H1 (cell line): ENCODE results near the gene TAAR1. TPM values are rescaled to one million over a fixed set of nuclear protein-coding genes. Genes with fewer than 3 reads are reported as not detected.

ENCODE experiments used
- CTCF ChIA-PET: fragments of 300-600 bp; sonication (Branson Sonifier 250); formaldehyde crosslinking; loops from one replicate; lab custom pipeline; 2021; ENCODE audit not compliant: partially characterized antibody; lab: Charles Lee
- POLR2A ChIA-PET: fragments of 300-600 bp; sonication (Branson Sonifier 250); formaldehyde crosslinking; loops from one replicate; lab custom pipeline; 2021; ENCODE audit warnings: inconsistent platforms; ENCODE audit not compliant: partially characterized antibody; lab: Charles Lee
- DNase-seq, 2 experiments: peaks; one replicate each; pipeline versions ENCODE4 v3.0.0 to v3.0.0-alpha.2; 2010 to 2022; ENCODE audit warnings: low spot score in 2 of 2, low read depth in 1 of 2, mixed read lengths in 1 of 2
- FAIRE-seq: peaks from 2 replicates; lab custom pipeline; 2011; peaks lifted over from hg19 to GRCh38; lab: Jason Lieb, UNC
- H2AFZ ChIP-seq: 2 replicates; pipeline ENCODE4 v1.8.1; 2012; ENCODE audit warnings: low read length, inconsistent platforms
- H2AK5ac ChIP-seq: 2 replicates; pipeline ENCODE4 v1.6.1; 2013; ENCODE audit warnings: low read depth, low read length
- H2BK120ac ChIP-seq: replicated peaks from 2 replicates; pipeline ENCODE3; 2013; ENCODE audit warnings: low read depth, low read length, inconsistent platforms
- H2BK12ac ChIP-seq: 2 replicates; pipeline ENCODE4 v1.6.1; 2013; ENCODE audit warnings: low read depth, low read length
- H2BK15ac ChIP-seq: 2 replicates; pipeline ENCODE4 v1.6.1; 2013; ENCODE audit warnings: low read length
- H2BK20ac ChIP-seq: 2 replicates; pipeline ENCODE4 v1.6.1; 2013; ENCODE audit warnings: low read length
- H2BK5ac ChIP-seq: 2 replicates; pipeline ENCODE4 v1.6.1; 2013; ENCODE audit warnings: low read depth, low read length
- H3K14ac ChIP-seq: 2 replicates; pipeline ENCODE4 v1.6.1; 2013; ENCODE audit warnings: inconsistent platforms; ENCODE audit not compliant: insufficient read length
- H3K18ac ChIP-seq: 2 replicates; pipeline ENCODE4 v1.6.1; 2013; ENCODE audit warnings: low read length; ENCODE audit errors: extremely low read depth
- H3K23ac ChIP-seq: 2 replicates; pipeline ENCODE4 v1.6.1; 2013; ENCODE audit warnings: inconsistent platforms; ENCODE audit not compliant: insufficient read length
- H3K23me2 ChIP-seq: 2 replicates; pipeline ENCODE4 v1.6.1; 2013; ENCODE audit warnings: low read depth, low read length
- H3K27ac ChIP-seq: 2 replicates; pipeline ENCODE4 v1.6.1; 2011; ENCODE audit warnings: low read depth, low read length, inconsistent platforms
- H3K27me3 ChIP-seq, 4 experiments: replicated peaks in 1 of 4; 1 replicate in 1 of 4; 2 replicates in 3 of 4; pipeline versions ENCODE4 v1.6.1 to v1.8.1; 2011 to 2013; ENCODE audit warnings: low read length in 3 of 4, mild to moderate bottlenecking in 3 of 4, inconsistent platforms in 2 of 4, mixed read lengths in 2 of 4, moderate library complexity in 1 of 4; ENCODE audit not compliant: control insufficient read depth in 3 of 4, insufficient read depth in 3 of 4; ENCODE audit errors: extremely low read depth in 1 of 4
- H3K36me3 ChIP-seq, 4 experiments: 2 replicates each; pipeline versions ENCODE4 v1.6.1 to v1.8.1; 2011 to 2013; ENCODE audit warnings: mild to moderate bottlenecking in 4 of 4, low read length in 3 of 4, moderate library complexity in 2 of 4, control low read depth in 1 of 4, inconsistent platforms in 1 of 4; ENCODE audit not compliant: insufficient read depth in 4 of 4, control insufficient read depth in 2 of 4
- H3K4ac ChIP-seq: replicated peaks from 2 replicates; pipeline ENCODE3; 2013; ENCODE audit warnings: low read length, low read depth, mixed read lengths, inconsistent platforms; ENCODE audit not compliant: insufficient read length
- H3K4me1 ChIP-seq, 4 experiments: replicated peaks in 1 of 4; 1 replicate in 1 of 4; 2 replicates in 3 of 4; pipeline versions ENCODE4 v1.6.1 to v1.8.1; 2011 to 2013; ENCODE audit warnings: low read length in 3 of 4, inconsistent platforms in 2 of 4, mixed read lengths in 1 of 4; ENCODE audit not compliant: insufficient read depth in 4 of 4, control insufficient read depth in 3 of 4
- H3K4me2 ChIP-seq, 2 experiments: 2 replicates each; pipeline versions ENCODE4 v1.6.1 to v1.8.1; 2011 to 2013; ENCODE audit warnings: low read depth in 2 of 2, low read length in 2 of 2, control low read depth in 1 of 2, inconsistent platforms in 1 of 2, mild to moderate bottlenecking in 1 of 2; ENCODE audit not compliant: insufficient read depth in 1 of 2
- H3K4me3 ChIP-seq, 4 experiments: fragments of 200-600, 300-600 bp in 1 of 4; sonication (generic), shearing (Covaris generic), sonication (Bioruptor Twin) in 1 of 4; 2 replicates each; pipeline versions ENCODE4 v1.5.1 to v1.8.1; 2011 to 2016; ENCODE audit warnings: low read length in 4 of 4, low read depth in 3 of 4, control low read depth in 2 of 4, inconsistent platforms in 2 of 4, mild to moderate bottlenecking in 2 of 4, mixed read lengths in 1 of 4, moderate library complexity in 1 of 4; ENCODE audit not compliant: insufficient read depth in 2 of 4; ENCODE audit errors: extremely low read depth in 1 of 4
- H3K56ac ChIP-seq: replicated peaks from 2 replicates; pipeline ENCODE3; 2013; ENCODE audit warnings: low read depth, mild to moderate bottlenecking, mixed read lengths, low read length, inconsistent platforms; ENCODE audit not compliant: insufficient read length
- H3K79me1 ChIP-seq: 2 replicates; pipeline ENCODE4 v1.6.1; 2013; ENCODE audit warnings: low read depth, low read length, control low read depth
- H3K79me2 ChIP-seq, 2 experiments: 2 replicates each; pipeline versions ENCODE4 v1.6.1 to v1.8.1; 2012 to 2013; ENCODE audit warnings: low read length in 2 of 2, mild to moderate bottlenecking in 2 of 2, inconsistent platforms in 1 of 2; ENCODE audit not compliant: insufficient read depth in 2 of 2, control insufficient read depth in 1 of 2
- H3K9ac ChIP-seq, 4 experiments: replicated peaks in 1 of 4; 1 replicate in 1 of 4; 2 replicates in 3 of 4; pipeline versions ENCODE4 v1.6.1 to v1.8.1; 2011 to 2013; ENCODE audit warnings: low read depth in 3 of 4, low read length in 3 of 4, control low read depth in 2 of 4, mild to moderate bottlenecking in 2 of 4, moderate library complexity in 2 of 4, inconsistent platforms in 1 of 4; ENCODE audit errors: extremely low read depth in 1 of 4
- H3K9me3 ChIP-seq, 2 experiments: 2 replicates each; pipeline versions ENCODE4 v1.6.1 to v1.8.1; 2012 to 2013; ENCODE audit warnings: mild to moderate bottlenecking in 2 of 2, moderate library complexity in 2 of 2, control low read depth in 1 of 2, inconsistent platforms in 1 of 2, low read depth in 1 of 2, low read length in 1 of 2, mixed read lengths in 1 of 2; ENCODE audit not compliant: insufficient read depth in 2 of 2
- H4K20me1 ChIP-seq, 2 experiments: replicated peaks in 1 of 2; 2 replicates each; pipeline versions ENCODE3 to v1.8.1; 2011 to 2013; ENCODE audit warnings: inconsistent platforms in 2 of 2, low read length in 2 of 2, mild to moderate bottlenecking in 1 of 2; ENCODE audit not compliant: insufficient read depth in 2 of 2, control insufficient read depth in 1 of 2
- H4K5ac ChIP-seq: 2 replicates; pipeline ENCODE4 v1.6.1; 2013; ENCODE audit warnings: low read length, low read depth, mixed read lengths, inconsistent platforms; ENCODE audit not compliant: insufficient read length
- H4K8ac ChIP-seq: 2 replicates; pipeline ENCODE4 v1.8.0; 2013; ENCODE audit warnings: mild to moderate bottlenecking, moderate library complexity, low read length, inconsistent platforms; ENCODE audit not compliant: insufficient read depth; ENCODE audit errors: extremely low read depth
- H4K91ac ChIP-seq: replicated peaks from 2 replicates; pipeline ENCODE3; 2013; ENCODE audit warnings: low read length, mixed read lengths, inconsistent platforms; ENCODE audit not compliant: insufficient read length
- CHD1 ChIP-seq: IDR thresholded peaks from 2 replicates; pipeline ENCODE4 v1.6.1; 2012; ENCODE audit warnings: low read depth, low read length, improper control_type of control experiment
- EZH2 ChIP-seq: fragments of 200-600 bp; sonication (generic); IDR thresholded peaks from 2 replicates; pipeline ENCODE4 v1.7.1; 2012; ENCODE audit warnings: low read depth, mild to moderate bottlenecking, moderate library complexity, low read length, inconsistent platforms; ENCODE audit not compliant: severe bottlenecking
- RXRA ChIP-seq: IDR thresholded peaks from 2 replicates; pipeline ENCODE4 v1.6.1; 2011; ENCODE audit warnings: low read depth, mild to moderate bottlenecking, low read length, moderate library complexity; ENCODE audit not compliant: insufficient read depth
- TAF1 ChIP-seq: IDR thresholded peaks from 2 replicates; pipeline ENCODE4 v1.6.1; 2011; ENCODE audit warnings: mild to moderate bottlenecking, low read depth, low read length
- TBP ChIP-seq: IDR thresholded peaks from 2 replicates; pipeline ENCODE4 v1.6.1; 2011; ENCODE audit warnings: low read depth, low read length, improper control_type of control experiment
- WGBS, 2 experiments: shearing (Covaris generic) in 1 of 2; methylation state at CpG; one replicate each; pipeline versions ENCODE4 v1.1.6 to v1.1.7; 2013 to 2015; ENCODE audit warnings: low lambda C conversion rate in 2 of 2, mixed read lengths in 2 of 2, inconsistent platforms in 1 of 2, low coverage in 1 of 2, missing lambda C conversion rate in 1 of 2; ENCODE audit not compliant: insufficient replicate concordance in 2 of 2, insufficient coverage in 1 of 2, insufficient read length in 1 of 2; ENCODE audit errors: extremely low coverage in 1 of 2, missing lambda C conversion rate in 1 of 2; 5-methylcytosine and 5-hydroxymethylcytosine counted together
- polyA plus RNA-seq, 7 experiments: library from polyadenylated mRNA; depleted of rRNA in 3 of 7; stranded (reverse) in 5 of 7; unstranded in 2 of 7; fragments of >200 nt in 5 of 7; fragments of 200-250 nt in 2 of 7; gene quantifications; 1 replicate in 5 of 7; 2 replicates in 1 of 7; 4 replicates in 1 of 7; pipeline versions ENCODE4 v1.2.1 to v1.2.3, GENCODE V29; 2011 to 2013; ENCODE audit warnings: missing spikeins in 2 of 7, mixed read lengths in 2 of 7
- total RNA-seq: library from RNA; stranded (reverse); fragmentation: NEBNext Ultra II Directional; extraction: Animal tissue kit (Norgen Biotek cat#: 25700); gene quantifications from 2 replicates; pipeline ENCODE4 v1.2.1, GENCODE V29; 2021

The TAAR1 gene
- total and polyA plus RNA-seq, 2 of the 8 experiments (the other 6 are each of a cell fraction or from before 2014, with no cell fraction given), result not detected

GRCh38 chr6:132673376-132674094 is 14.6 kb upstream of the TAAR1 start:
- H2AFZ ChIP-seq, result no peak overlapping the region
- no peak overlapping the region for H2BK15ac ChIP-seq
- ChIA-PET POLR2A (no interaction called here), CTCF (interaction anchor here (0.9 to 1.5 kb wide), 3 partner anchors 12 to 95 kb away, joined by 3 to 10 read pairs (median 4); no protein-coding TSS in a partner anchor)
- no peak overlapping the region for H3K23ac ChIP-seq
- no peak overlapping the region for H3K4me3 ChIP-seq
- no peaks in the 10 kb centered on the region for H3K36me3 ChIP-seq
- H3K14ac ChIP-seq, result no peak overlapping the region
- no peaks in the 10 kb centered on the region for H3K4me1 ChIP-seq
- H2BK20ac ChIP-seq, result no peak overlapping the region
- no peak overlapping the region for H2BK12ac ChIP-seq
- FAIRE-seq (no peak), DNase-seq (no peak)
- H2BK5ac ChIP-seq, result no peak overlapping the region
- TF ChIP-seq TAF1, result no peak
- no peak for TF ChIP-seq RXRA
- no peak for TF ChIP-seq TBP
- TF ChIP-seq EZH2, result no peak
- no peak for TF ChIP-seq CHD1
- H3K4me2 ChIP-seq, result no peak overlapping the region
- no peak overlapping the region for H3K56ac ChIP-seq
- H3K79me1 ChIP-seq, result no peaks in the 10 kb centered on the region
- H2AK5ac ChIP-seq, result no peak overlapping the region
- no peaks in the 10 kb centered on the region for H3K23me2 ChIP-seq
- H3K27ac ChIP-seq, result no peak overlapping the region
- no peak overlapping the region for H3K4ac ChIP-seq
- no peaks in the 10 kb centered on the region for H3K79me2 ChIP-seq
- no peaks in the 10 kb centered on the region for H3K27me3 ChIP-seq
- H2BK120ac ChIP-seq, result no peak overlapping the region
- no peak overlapping the region for H3K9ac ChIP-seq
- no peaks in the 10 kb centered on the region for H4K20me1 ChIP-seq
- H3K18ac ChIP-seq, result no peak overlapping the region
- no peak overlapping the region for H4K91ac ChIP-seq
- WGBS, 2 experiments, result 93% methylated on average over 10 of the region's 10 CpGs; no CpG with 5 or more reads in 1 of the 2 experiments
- H3K9me3 ChIP-seq, result no peaks in the 10 kb centered on the region
- no peak overlapping the region for H4K5ac ChIP-seq
- H4K8ac ChIP-seq, result no peak overlapping the region
